Measurements from ENCODE around the gene CPNE5. TPM values are rescaled to one million over a fixed set of nuclear protein-coding genes. Genes with fewer than 3 reads are reported as not detected.
"Not testable (repeated sequence)": the region's sequence is repeated elsewhere in the genome, so short reads cannot be mapped to it uniquely, and the experiment has no call there.

Gene CPNE5
- total RNA-seq, 1 experiment from 2014 or later, result 0.37 TPM

DNA sequence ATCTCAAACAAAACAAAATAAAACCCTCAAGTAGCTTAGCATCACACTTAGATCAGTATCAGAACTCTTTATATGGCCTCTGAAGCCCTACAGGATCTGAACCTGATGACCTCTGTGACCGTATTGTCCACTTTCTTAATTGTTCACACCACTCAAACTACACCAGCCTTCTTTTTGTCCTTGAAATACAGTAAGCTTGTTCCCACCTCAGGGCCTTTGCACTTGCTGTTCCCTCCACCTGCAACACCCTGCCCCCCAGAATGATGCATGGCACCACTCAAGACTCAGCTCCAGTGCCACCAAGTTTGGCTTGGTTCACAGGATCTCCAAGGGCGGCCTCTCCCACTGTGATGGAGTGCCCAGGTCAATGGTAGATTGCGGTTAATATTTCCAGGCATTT is 25.7 kb downstream of the CPNE5 start:
- intact Hi-C loops (cut with micrococcal nuclease; ENCODE audit: unreplicated experiment), result no loop called here
- Histone ChIP-seq H3K27me3 (ENCODE audit: insufficient read depth, low read depth) (no peaks in the 10 kb centered on the region), H2AFZ (no peak overlapping the region), H3K4me1 (replicated peaks; ENCODE audit: insufficient read depth) (no peaks in the 10 kb centered on the region), H4K20me1 (ENCODE audit: insufficient read depth) (no peaks in the 10 kb centered on the region), H3K4me3 (no peak overlapping the region), H3K27ac (no peak overlapping the region), H3K9me3 (ENCODE audit: insufficient read depth, low read depth) (no peaks in the 10 kb centered on the region), H3F3A (ENCODE audit: insufficient read depth, low read depth) (no peaks in the 10 kb centered on the region), H3K79me2 (ENCODE audit: low read depth) (no peaks in the 10 kb centered on the region), H3K36me3 (ENCODE audit: low read depth) (no peaks in the 10 kb centered on the region), H3K4me2 (no peak overlapping the region), H3K9me2 (ENCODE audit: insufficient read depth) (no peaks in the 10 kb centered on the region)
- no peak for DNase-seq
- BruUV-seq (replicated peaks), result no TSS peak
- CTCF ChIA-PET, result no interaction called here
- no peak for TF ChIP-seq EZH2 (IDR thresholded peaks at IDR 0.05; ENCODE audit: low read depth)
- TF ChIP-seq, protein P1, sequence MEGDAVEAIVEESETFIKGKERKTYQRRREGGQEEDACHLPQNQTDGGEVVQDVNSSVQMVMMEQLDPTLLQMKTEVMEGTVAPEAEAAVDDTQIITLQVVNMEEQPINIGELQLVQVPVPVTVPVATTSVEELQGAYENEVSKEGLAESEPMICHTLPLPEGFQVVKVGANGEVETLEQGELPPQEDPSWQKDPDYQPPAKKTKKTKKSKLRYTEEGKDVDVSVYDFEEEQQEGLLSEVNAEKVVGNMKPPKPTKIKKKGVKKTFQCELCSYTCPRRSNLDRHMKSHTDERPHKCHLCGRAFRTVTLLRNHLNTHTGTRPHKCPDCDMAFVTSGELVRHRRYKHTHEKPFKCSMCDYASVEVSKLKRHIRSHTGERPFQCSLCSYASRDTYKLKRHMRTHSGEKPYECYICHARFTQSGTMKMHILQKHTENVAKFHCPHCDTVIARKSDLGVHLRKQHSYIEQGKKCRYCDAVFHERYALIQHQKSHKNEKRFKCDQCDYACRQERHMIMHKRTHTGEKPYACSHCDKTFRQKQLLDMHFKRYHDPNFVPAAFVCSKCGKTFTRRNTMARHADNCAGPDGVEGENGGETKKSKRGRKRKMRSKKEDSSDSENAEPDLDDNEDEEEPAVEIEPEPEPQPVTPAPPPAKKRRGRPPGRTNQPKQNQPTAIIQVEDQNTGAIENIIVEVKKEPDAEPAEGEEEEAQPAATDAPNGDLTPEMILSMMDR (conservative IDR thresholded peaks at IDR 0.05), result no peak
- POLR2A ChIA-PET (ENCODE audit: unreplicated experiment), result no interaction called here

DNA sequence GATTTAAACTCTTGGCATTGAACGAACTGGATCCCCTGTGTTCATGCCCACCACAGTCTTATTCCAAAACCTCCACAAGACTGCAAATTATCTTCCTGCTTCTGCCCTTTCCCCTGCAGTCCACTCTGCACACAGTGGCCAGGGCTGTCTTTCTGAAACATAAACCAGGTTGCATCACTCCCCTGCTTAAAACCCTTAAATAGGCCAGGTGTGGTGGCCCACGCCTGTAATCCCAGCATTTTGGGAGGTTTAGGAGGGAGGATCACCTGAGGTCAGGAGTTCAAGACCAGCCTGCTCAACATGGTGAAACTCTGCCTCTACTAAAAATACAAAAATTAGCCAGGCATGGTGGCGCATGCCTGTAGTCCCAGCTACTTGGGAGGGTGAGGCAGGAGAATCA is 26.2 kb downstream of the CPNE5 start:
- H4K20me1 ChIP-seq (ENCODE audit: insufficient read depth); DNase-seq; H3K4me3 ChIP-seq; H3K27me3 ChIP-seq (ENCODE audit: insufficient read depth, low read depth); intact Hi-C loops (cut with micrococcal nuclease; ENCODE audit: unreplicated experiment); H3K4me2 ChIP-seq; H3K79me2 ChIP-seq (ENCODE audit: low read depth); POLR2A ChIA-PET (ENCODE audit: unreplicated experiment); H3K4me1 ChIP-seq (replicated peaks; ENCODE audit: insufficient read depth); H3K9me2 ChIP-seq (ENCODE audit: insufficient read depth); CTCF ChIA-PET; BruUV-seq (replicated peaks); H3F3A ChIP-seq (ENCODE audit: insufficient read depth, low read depth); H3K36me3 ChIP-seq (ENCODE audit: low read depth); H3K9me3 ChIP-seq (ENCODE audit: insufficient read depth, low read depth); H2AFZ ChIP-seq; H3K27ac ChIP-seq: not testable (repeated sequence)

DNA sequence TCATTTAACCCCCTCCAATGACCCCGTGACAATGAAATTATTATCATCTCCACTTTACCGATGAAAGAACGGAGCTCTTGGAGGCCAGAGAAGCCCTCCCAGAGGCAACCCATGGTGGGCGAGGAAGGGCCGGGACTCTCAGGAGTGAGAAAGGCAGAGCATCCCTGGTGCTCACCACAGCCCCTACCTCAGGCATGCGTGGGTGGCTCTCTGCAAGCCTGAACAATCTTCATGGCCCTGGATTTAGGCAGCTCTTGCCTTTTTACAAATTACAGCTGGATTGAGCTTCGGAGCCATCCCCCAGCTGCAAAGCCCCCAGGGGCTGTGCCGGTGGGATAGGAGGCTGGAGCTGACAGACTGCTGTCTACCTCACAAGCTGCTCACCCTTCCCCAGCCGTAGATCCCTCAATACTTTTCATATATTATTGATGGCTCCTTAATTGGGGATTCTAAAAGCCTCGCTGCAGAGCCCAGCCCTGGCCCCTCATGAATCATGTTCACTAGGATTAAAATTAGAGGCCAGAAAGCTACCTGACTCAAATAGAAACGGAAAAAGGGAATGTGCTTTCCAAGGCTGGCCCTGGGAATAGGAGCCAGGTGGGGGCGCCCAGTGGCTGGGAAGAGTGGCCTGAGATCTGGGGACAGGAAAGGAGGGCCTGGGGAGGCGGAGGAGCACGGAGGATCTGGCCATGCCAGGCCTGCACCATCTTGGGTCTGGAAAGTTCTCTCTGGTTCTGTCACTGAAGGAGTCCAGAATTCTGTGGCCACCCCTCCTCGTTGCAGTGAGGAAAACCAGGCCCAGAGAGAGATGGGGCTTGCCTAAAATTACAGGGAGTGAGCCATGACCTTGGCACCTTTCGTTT is 29.1 kb downstream of the CPNE5 start:
- no peak overlapping the region for H2AFZ ChIP-seq
- no peak overlapping the region for H3K4me3 ChIP-seq
- no peak overlapping the region for H3K4me2 ChIP-seq

More for the DNA sequence above, 29.1 kb downstream of the CPNE5 start:
- H3K27ac ChIP-seq, result no peak overlapping the region
- DNase-seq, result no peak
- no peaks in the 10 kb centered on the region for H3K79me2 ChIP-seq (ENCODE audit: low read depth)
- no peaks in the 10 kb centered on the region for H3K9me3 ChIP-seq (ENCODE audit: insufficient read depth, low read depth)
- intact Hi-C loops (cut with micrococcal nuclease; ENCODE audit: unreplicated experiment), result no loop called here
- no TSS peak for BruUV-seq (replicated peaks)
- TF ChIP-seq, protein P1 (conservative IDR thresholded peaks at IDR 0.05), result no peak
- H3K27me3 ChIP-seq (ENCODE audit: insufficient read depth, low read depth), result no peaks in the 10 kb centered on the region
- POLR2A ChIA-PET (ENCODE audit: unreplicated experiment), result no interaction called here
- no peaks in the 10 kb centered on the region for H3K9me2 ChIP-seq (ENCODE audit: insufficient read depth)
- H3F3A ChIP-seq (ENCODE audit: insufficient read depth, low read depth), result no peaks in the 10 kb centered on the region
- CTCF ChIA-PET, result no interaction called here
- no peaks in the 10 kb centered on the region for H4K20me1 ChIP-seq (ENCODE audit: insufficient read depth)
- no peaks in the 10 kb centered on the region for H3K4me1 ChIP-seq (replicated peaks; ENCODE audit: insufficient read depth)
- no peaks in the 10 kb centered on the region for H3K36me3 ChIP-seq (ENCODE audit: low read depth)

Measured in PC-9 (cell line).